Peyer's patch (tissue), 4 donors: ENCODE data around the gene SEMA3C. TPM values are rescaled to one million over a fixed set of nuclear protein-coding genes. Genes with fewer than 3 reads are reported as not detected.

Experiments used
- DNase-seq, 3 donors: peaks; one replicate each; pipeline ENCODE4 v3.0.0-alpha.2; 2017 to 2019
- H3K27ac ChIP-seq, 4 donors: fragments of 200-600 bp; sonication (generic); one replicate each; pipeline ENCODE4 v1.5.1; 2016 to 2019
- H3K27me3 ChIP-seq, 2 donors: fragments of 200-600 bp; sonication (generic); one replicate each; pipeline ENCODE4 v1.5.1; 2019
- H3K36me3 ChIP-seq, 3 donors: fragments of 200-600 bp; sonication (generic); one replicate each; pipeline ENCODE4 v1.5.1; 2016 to 2019
- H3K4me1 ChIP-seq, 4 donors: fragments of 200-600 bp; sonication (generic); one replicate each; pipeline ENCODE4 v1.5.1; 2016 to 2019
- H3K4me3 ChIP-seq, 4 donors: fragments of 200-600 bp; sonication (generic); 1 replicate in 3 of 4; 2 replicates in 1 of 4; pipeline ENCODE4 v1.5.1; 2016 to 2019; ENCODE audit warnings: mild to moderate bottlenecking in 1 of 4
- H3K9me3 ChIP-seq, 4 donors: fragments of 200-600 bp; sonication (generic); one replicate each; pipeline ENCODE4 v1.5.1; 2016 to 2019; ENCODE audit warnings: mild to moderate bottlenecking in 1 of 4
- CTCF ChIP-seq, 6 experiments: fragments of 450-650 bp in 4 of 6; fragments of 200-600 bp in 2 of 6; sonication (generic) in 1 of 6; IDR thresholded peaks; one replicate each; pipeline ENCODE4 v1.5.1; 2017 to 2019; ENCODE audit warnings: antibody characterized with exemption in 6 of 6, mild to moderate bottlenecking in 3 of 6, moderate library complexity in 1 of 6
- POLR2A ChIP-seq, 2 donors: fragments of 450-650 bp; IDR thresholded peaks; one replicate each; pipeline ENCODE4 v1.5.1; 2017; ENCODE audit warnings: antibody characterized with exemption in 2 of 2, mild to moderate bottlenecking in 2 of 2, moderate library complexity in 2 of 2
- total RNA-seq, 4 donors: library from RNA; depleted of rRNA; stranded (reverse); fragments of >200 nt; gene quantifications; one replicate each; pipeline ENCODE4 v1.1.0, GENCODE V29; 2016

SEMA3C gene
- total RNA-seq, 4 donors from 2014 or later: 35.7 to 120 (median 56.4) TPM

GRCh38 chr7:80736371-80737125, 182.3 kb downstream of the SEMA3C start:
- DNase-seq: no peak
- no peaks in the 10 kb centered on the region for H3K36me3 ChIP-seq

GRCh38 chr7:80735330-80735729, 183.5 kb downstream of the SEMA3C start:
- no peaks in the 10 kb centered on the region for H3K36me3 ChIP-seq
- H3K9me3 ChIP-seq: no peaks in the 10 kb centered on the region
- H3K27me3 ChIP-seq: no peaks in the 10 kb centered on the region
- no peak for DNase-seq
- no peaks in the 10 kb centered on the region for H3K4me1 ChIP-seq
- TF ChIP-seq POLR2A (IDR thresholded peaks at IDR 0.05) (no peak), CTCF (IDR thresholded peaks at IDR 0.05) (no peak)
- no peak overlapping the region for H3K27ac ChIP-seq
- H3K4me3 ChIP-seq: no peak overlapping the region

More at GRCh38 chr7:80736371-80737125, 182.3 kb downstream of the SEMA3C start:
- no peak overlapping the region for H3K27ac ChIP-seq
- H3K4me3 ChIP-seq: no peak overlapping the region
- no peaks in the 10 kb centered on the region for H3K9me3 ChIP-seq
- no peak for TF ChIP-seq POLR2A (IDR thresholded peaks at IDR 0.05)
- TF ChIP-seq CTCF (IDR thresholded peaks at IDR 0.05): no peak
- no peaks in the 10 kb centered on the region for H3K4me1 ChIP-seq
- H3K27me3 ChIP-seq: no peaks in the 10 kb centered on the region

GRCh38 chr7:80734011-80734410, 184.8 kb downstream of the SEMA3C start:
- TF ChIP-seq CTCF (IDR thresholded peaks at IDR 0.05): no peak
- no peak for TF ChIP-seq POLR2A (IDR thresholded peaks at IDR 0.05)

GRCh38 chr7:80733333-80733915, 185.4 kb downstream of the SEMA3C start:
- Histone ChIP-seq H3K27me3 (no peaks in the 10 kb centered on the region), H3K27ac (no peak overlapping the region), H3K9me3 (no peaks in the 10 kb centered on the region), H3K4me1 (no peaks in the 10 kb centered on the region), H3K4me3 (no peak overlapping the region), H3K36me3 (no peaks in the 10 kb centered on the region)
- DNase-seq: no peak
- TF ChIP-seq POLR2A (IDR thresholded peaks at IDR 0.05): no peak
- TF ChIP-seq CTCF (IDR thresholded peaks at IDR 0.05): no peak

More at GRCh38 chr7:80734011-80734410, 184.8 kb downstream of the SEMA3C start:
- DNase-seq: no peak
- Histone ChIP-seq H3K4me3 (no peak overlapping the region), H3K27me3 (no peaks in the 10 kb centered on the region), H3K36me3 (no peaks in the 10 kb centered on the region), H3K4me1 (no peaks in the 10 kb centered on the region), H3K27ac (no peak overlapping the region), H3K9me3 (no peaks in the 10 kb centered on the region)

GRCh38 chr7:80732630-80733029, 186.2 kb downstream of the SEMA3C start:
- Histone ChIP-seq H3K9me3 (no peaks in the 10 kb centered on the region), H3K4me3 (no peak overlapping the region), H3K27ac (no peak overlapping the region), H3K27me3 (no peaks in the 10 kb centered on the region), H3K4me1 (no peaks in the 10 kb centered on the region), H3K36me3 (no peaks in the 10 kb centered on the region)
- DNase-seq: no peak
- TF ChIP-seq CTCF (IDR thresholded peaks at IDR 0.05) (no peak), POLR2A (IDR thresholded peaks at IDR 0.05) (no peak)
